Caki2 (cell line): Measurements from ENCODE around the gene MORC1. TPM values are rescaled to one million over a fixed set of nuclear protein-coding genes. Genes with fewer than 3 reads are reported as not detected.

ENCODE experiments used
- DNase-seq: peaks from one replicate; pipeline ENCODE4 v3.0.0-alpha.2; 2015; ENCODE audit warnings: low read depth
- in situ Hi-C: cut with HindIII; loops from 2 replicates; pipeline ENCODE4 v1.10.0; 2016; ENCODE audit warnings: low sequenced_read_pairs, low pct_unique_long_range_greater_than_20kb, mixed read lengths
- total RNA-seq: library from RNA; depleted of rRNA; stranded (reverse); fragments of >200 nt; shearing (Covaris generic); gene quantifications from 2 replicates; pipeline ENCODE4 v1.2.3, GENCODE V29; 2014; ENCODE audit warnings: low replicate concordance

MORC1 gene
- total RNA-seq, 1 experiment from 2014 or later, result not detected

DNA sequence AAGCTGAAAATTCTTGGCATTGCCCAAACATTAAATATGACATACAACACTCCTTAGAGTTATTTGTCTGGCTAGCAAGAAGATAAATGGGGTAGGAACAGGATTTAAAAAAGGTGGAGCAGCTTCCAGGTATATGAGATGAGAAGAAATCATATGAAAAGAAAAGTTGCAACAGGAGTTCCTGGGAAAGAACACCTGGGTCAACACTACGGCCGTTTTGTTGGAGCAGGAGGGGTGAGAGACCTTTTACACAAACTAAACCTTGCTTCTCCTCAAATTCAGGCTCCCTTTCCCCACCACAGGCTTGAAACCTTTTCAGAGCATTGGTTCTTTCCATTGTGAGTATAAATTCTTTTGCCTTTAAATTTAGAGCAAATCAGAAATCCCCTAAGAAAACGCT is 145.5 kb downstream of the MORC1 start:
- no peak for DNase-seq
- in situ Hi-C loops, result no loop called here

DNA sequence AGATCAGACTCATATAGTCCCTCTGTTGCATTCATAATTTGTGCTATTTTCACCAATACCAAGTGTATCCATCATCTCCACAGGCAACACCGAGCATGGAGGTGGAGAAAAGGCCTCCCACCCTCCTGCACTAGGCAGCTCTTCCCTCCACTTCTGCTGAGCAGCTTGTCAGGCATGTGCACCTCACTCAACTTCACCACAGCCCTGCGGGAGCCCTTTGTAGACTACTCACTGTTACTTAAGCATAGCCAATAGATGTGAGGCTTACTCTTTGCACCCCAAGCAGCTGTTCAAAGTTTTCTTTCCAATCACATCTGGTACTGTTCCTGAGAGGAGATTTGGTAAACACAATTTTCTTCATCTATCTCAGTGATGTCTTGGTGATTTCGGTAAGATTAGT is 147.4 kb downstream of the MORC1 start:
- in situ Hi-C loops, result no loop called here
- DNase-seq, result no peak

DNA sequence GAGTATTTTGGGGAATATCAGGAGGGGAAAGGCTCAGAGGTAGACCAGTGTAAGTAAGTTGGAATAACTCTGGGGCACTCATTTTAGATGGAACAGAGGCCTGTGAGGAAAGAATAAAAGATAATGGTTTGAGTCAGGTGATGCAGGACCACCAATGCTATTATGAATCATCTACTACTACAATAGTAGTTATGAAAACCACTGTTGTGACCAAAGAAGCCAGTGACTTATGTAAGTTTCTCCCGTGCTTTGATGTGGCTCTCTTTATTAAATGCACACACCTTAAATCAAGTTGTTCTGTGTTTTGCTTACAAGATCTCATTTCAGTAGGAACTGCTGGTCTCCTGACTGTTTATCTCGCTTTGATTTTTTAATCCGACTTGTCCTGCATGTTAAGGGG is 151.2 kb downstream of the MORC1 start:
- no peak for DNase-seq
- in situ Hi-C loops, result no loop called here

DNA sequence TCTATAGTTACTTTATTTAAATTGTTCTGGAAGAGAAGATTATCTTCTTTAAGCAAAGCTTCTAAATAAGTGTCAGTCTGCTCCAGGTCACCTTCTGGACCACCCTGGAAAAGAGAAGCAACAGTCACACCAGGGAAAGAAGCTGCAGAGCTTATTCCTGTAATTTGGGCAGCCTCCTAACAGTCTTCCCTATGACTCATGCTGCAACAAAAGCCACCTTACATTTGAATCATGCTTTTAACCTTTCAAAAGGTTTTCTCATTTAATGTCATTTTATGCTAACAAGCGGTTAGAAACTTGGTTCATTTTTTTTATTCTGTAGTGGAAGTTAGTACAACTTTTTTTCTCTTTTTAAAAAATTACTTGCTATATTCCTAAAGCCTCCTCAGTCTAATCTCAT is 158.9 kb downstream of the MORC1 start:
- in situ Hi-C loops, result no loop called here
- no peak for DNase-seq

DNA sequence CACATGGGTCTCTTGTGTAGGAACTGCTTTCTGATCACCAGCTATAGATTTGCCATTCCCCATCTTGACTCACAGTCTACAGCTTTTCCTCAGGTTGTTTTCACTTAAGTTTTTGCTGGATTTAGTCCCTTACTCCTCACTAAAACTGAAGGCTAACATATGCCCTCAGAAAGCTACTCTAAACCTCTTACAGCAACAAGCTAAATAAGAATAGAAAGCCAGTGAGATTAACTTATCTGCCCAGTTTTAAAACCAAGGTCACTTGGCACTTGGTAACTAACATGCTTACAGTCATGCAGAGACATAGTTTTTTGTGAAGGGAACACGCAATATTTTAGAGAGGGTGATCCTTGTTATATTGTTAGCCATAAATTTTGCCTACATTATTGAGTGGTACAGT is 164.2 kb downstream of the MORC1 start, which contains the start of gene GUCA1C:
GUCA1C (minus strand) TSS at position 180 of the 400 bp plus-strand sequence; CDS start at position 63, 117 bp downstream.
- in situ Hi-C loops, result no loop called here
- DNase-seq, result no peak

DNA sequence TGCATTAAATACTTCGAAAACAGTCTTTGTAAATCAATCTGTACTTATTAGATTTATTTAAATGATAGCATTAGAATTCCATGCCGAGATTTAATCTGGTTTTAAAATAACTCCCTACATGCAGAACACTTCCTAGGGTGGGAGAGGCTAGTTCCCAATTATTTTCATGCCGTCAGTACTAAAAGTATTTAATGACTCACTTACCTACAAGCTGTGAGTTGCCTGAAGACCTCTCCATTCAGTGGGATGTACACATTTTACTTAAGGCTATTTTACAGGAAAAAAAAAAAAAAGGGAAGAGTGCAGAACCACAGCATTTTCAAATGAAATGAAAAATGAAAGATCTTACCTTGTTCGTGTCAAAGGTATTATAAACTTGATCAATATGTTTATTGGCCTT is 164.7 kb downstream of the MORC1 start:
- DNase-seq, result no peak
- in situ Hi-C loops, result no loop called here

DNA sequence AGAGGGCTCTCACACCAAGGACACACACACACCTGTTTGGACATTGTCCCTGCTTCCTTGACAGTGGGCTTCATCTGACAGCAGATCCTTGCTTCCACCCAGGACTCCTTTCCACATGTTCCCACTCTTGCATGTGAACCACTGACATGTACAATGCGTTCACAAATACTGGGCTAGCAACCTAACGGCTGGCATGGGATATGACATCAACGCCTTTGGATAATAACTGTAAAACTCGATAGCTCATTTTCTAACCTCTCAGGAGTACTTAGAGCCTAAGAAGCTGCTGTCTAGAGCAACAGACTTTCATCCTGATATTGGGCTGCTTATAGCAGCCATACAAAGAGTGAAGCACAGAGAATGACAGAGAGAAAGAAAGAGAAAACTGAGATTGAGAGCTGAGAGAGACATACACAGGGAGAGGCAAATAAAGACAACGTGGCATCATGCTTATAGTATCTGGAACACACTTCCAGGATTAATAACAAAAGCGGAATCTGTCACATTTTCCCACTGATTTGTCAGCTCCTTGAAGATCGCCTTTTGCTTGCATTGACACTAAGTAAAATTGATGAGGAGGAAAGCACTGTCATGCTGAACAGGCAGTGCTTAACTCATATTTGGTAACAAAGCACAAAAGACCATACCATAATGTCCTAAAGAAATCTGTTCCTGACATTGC is 166.0 kb downstream of the MORC1 start:
- DNase-seq, result no peak
- in situ Hi-C loops, result no loop called here

DNA sequence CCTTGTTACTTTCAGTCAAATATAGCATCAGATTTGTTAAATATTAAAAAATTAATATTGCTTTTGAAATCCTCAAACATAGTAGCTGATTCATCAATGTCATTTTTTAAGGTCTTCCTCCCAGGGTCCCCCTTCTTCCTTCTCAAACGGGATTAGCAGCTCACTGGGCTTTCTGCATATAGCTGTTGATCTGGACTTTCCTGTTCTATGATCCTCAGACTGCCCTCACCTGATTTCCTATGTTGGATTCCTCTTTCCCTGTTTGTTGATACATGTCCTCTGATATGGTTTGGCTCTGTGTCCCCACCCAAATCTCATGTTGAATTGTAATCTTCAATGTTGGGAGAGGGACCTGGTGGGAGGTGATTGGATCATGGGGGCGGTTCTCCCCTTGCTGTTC is 170.1 kb downstream of the MORC1 start:
- no peak for DNase-seq
- in situ Hi-C loops, result no loop called here

DNA sequence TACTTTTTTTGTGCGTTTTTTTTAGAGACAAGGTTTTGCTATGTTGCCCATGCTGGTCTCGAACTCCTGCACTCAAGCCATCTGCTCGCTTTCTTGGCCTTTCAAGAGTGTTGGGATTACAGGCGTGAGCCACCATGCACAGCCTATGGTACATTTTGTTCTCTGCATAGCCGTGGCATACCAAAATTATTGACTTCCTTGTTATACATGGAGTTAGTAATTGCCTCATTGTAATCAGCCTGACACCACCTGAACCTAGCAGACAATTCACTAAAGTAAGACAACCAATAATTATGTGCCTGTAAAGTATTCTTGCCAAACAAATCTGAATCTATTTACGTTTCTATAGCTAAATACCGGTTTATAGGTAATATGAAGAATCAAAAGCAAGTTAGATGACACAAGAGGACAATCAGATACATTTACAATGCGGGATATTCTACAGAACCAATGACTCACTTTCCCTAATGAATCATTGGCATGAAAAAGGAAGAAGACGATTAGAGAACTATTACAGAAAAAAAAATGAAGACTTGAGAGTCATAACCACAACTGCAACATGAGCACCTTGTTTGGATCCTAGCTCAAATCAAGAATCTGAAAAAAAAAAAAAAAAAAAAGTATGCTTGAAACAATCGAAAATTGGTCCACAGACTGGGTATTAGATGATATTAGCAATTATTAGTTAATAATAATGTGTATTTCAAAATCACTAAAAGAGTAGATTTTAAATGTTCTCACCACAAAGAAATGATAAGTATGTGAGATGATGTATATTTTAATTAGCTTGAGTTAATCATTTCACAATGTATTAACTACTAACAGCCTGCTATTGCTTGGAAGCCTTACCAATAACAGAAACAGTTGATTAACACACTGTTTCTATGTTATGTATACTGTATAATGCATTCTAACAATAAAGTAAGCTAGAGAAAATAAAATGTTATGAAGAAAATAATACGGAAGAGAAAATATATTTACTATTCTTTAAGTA is 171.3 kb downstream of the MORC1 start:
- in situ Hi-C loops, result no loop called here
- peak; percentile 45 for DNase-seq

DNA sequence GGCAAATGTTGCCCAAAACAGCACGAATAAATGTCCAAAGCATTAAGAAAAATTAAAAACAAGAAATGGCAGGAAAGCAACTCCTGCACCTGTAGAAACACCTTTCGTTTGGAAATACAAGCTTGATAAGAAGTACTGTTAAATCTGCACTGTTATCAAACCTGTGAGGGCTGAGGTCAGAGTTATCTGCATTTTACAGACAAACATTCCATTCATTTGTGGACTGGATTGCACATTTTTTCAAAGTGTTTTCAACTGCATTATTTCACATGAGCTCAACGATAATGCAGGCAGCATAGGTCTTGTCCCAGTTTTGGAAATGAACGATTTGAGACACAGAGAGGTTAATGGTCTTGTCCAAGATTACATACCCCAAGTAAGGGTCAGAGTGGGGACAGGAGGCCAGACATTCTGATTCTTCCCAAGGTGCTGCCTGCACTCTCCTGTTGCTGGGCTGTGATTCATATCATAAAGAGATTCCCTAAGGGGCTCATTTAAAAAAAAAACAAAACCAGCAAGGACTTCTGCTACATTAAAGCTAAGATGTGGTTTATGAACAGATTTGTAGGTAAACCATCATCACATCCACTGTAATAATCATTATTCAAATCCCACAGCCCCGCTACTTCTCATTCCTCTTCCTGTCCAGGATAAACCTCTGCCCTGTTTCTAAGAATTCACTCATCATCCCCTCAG is 177.2 kb downstream of the MORC1 start:
- in situ Hi-C loops, result no loop called here
- DNase-seq, result peak; percentile 68

DNA sequence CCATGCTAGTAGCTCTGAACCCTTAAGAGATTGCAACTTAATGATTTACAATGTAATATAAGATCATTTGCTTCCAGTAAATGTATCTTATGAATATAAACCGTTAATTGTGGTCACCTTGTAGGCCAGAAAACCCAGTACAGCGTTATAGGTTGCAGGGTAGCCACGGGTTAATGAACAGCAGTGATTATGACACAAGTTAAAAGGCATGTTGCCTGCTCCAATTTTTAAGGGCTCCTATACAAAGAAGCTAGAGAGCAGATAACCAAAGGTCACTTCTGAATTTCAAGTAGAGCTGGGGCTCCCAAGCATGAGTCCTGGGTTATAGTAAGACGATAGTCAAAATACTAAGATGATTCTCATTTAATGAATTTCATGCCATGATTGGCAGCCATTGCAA is 177.8 kb downstream of the MORC1 start:
- in situ Hi-C loops, result no loop called here
- DNase-seq, result peak; percentile 19

DNA sequence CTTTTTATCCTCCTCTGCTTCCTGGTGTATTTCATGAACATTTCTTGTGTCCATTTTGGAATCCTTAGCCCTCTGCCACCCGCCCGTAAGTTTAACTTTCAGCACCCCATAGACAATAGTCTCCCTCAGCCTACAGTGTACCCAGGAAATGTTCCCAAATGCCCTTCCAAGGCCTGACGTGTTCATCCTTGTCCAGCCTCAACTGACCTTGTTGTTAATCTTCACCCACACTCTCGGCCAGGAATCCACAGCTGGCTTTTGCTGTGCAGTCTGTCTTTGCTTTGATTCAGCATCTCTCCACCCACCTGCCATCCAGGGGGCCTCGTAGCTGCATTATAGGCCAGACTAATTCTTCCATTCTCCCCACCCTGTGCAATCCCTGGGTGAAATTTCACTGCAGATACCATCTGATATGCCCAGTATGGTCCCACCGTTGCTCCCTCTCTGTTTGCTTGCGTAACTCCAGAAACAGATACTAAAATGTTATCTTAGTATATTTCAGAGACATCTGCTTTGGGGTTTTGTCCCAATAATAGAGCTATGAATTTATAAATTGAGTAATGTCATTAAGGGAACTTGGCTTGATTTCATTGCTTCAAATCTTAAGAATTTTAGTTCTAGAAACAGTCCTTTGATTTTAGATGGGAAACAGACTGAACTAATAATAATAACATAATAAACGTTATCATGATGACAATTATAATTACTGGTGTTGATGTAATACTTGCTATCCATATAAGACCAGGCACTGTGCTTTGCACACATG is 180.8 kb downstream of the MORC1 start:
- DNase-seq, result no peak
- in situ Hi-C loops, result no loop called here

DNA sequence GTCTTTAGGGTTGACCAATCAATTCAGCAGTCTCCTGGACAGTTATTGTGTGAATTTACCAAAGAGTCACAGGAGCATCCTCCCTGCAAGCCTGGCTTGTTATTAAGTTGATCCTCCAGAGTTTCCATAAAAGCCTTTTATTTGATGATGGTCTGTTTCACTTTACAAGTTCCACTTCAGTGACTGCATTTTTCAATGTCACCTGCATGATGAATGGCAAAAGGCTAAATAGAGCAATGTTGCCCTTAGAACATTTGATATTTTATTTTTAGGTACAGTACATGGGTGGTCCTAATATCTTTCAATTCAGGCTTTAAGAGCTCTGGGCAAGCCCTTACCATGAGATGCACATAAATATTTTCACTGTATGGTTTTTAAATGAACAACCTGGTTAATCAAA is 186.9 kb downstream of the MORC1 start:
- DNase-seq, result peak; percentile 65
- in situ Hi-C loops, result no loop called here

DNA sequence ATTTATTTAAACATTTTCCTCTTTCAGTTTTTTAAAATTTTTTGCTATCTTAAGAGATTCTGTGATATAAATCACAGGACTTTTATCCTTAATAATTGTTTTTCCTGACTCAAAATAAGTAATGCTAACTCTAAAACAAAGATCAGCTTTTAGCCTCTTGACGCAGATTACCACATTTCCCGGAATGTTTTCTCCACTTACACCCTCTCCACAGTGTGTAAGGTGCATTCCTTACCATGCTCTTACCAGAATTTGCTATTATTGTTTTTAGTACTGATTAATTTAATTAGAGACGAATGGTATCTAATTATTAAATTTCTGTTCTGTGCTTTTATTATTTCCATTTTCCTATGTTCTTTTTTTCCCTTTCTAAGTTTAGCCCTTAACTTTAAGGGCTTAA is 199.1 kb downstream of the MORC1 start:
- DNase-seq, result no peak
- in situ Hi-C loops, result no loop called here

DNA sequence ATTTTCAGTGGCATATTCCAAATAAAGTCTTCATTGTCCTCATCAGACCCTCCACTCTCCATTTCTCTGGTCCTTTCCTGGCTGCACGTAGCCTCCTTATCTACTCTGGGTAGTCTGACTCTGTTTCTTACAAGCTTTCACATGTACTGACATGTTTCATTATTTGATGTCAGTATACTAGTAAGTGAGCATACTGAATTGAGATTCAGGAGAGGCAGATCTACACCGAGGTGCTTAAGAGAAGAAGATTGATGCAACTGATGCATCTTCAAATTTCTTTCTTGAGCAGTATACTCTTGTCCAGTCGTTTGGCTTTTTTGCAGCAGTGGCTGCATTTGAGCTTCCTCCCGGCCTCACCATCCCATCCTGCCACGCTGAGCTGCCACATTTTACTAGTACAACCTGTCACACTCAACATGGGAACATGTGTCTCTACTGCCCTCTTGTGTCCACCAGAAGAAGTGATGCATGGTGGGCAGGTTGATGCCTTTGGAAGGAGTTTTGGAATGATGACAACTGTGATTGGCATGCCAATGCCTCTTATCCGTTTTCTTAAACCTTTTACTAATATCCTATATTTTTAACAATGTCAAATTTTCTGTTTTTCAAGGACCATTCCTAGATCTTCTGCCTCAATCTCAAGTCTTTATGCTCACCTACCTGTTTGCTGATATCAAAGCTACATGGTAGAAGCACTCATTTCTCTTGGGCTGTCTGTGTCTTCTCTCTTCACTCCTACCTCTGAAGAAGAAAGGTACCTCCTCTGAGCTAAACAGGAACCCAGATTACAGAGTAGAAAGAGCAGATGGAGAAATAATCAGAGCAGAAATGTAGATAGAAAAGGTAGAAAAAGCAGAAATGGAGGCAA is 202.9 kb downstream of the MORC1 start:
- DNase-seq, result peak; percentile 54
- in situ Hi-C loops, result no loop called here

DNA sequence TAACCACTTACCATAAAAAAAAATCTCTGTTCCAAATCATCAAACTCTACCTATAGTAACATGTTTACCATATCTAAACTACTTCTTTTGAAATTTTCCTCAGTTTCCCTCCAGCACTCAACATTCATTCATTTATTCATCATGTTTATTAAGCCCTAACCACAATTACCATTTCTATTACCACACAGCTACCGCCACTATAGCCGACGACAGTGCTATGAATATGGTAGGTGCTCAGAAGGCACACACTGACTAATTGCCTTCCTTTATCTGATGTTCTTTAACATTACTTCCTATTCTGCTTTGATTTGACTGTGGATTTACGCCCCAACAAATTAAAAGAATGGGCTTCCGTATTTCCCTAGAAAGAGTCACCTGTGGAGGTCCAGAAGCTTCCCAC is 208.1 kb downstream of the MORC1 start:
- in situ Hi-C loops, result no loop called here
- no peak for DNase-seq
